ENCODE data around the gene REC8.

GRCh38 chr14:24182110-24182882 is 10.4 kb downstream of the REC8 start:
- TF ChIP-seq, protein P1, sequence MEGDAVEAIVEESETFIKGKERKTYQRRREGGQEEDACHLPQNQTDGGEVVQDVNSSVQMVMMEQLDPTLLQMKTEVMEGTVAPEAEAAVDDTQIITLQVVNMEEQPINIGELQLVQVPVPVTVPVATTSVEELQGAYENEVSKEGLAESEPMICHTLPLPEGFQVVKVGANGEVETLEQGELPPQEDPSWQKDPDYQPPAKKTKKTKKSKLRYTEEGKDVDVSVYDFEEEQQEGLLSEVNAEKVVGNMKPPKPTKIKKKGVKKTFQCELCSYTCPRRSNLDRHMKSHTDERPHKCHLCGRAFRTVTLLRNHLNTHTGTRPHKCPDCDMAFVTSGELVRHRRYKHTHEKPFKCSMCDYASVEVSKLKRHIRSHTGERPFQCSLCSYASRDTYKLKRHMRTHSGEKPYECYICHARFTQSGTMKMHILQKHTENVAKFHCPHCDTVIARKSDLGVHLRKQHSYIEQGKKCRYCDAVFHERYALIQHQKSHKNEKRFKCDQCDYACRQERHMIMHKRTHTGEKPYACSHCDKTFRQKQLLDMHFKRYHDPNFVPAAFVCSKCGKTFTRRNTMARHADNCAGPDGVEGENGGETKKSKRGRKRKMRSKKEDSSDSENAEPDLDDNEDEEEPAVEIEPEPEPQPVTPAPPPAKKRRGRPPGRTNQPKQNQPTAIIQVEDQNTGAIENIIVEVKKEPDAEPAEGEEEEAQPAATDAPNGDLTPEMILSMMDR (conservative IDR thresholded peaks at IDR 0.05 in 1 of 2, IDR thresholded peaks at IDR 0.05 in 1 of 2; ENCODE audit: extremely low read depth in 1 of 2, insufficient read depth in 1 of 2, low read depth in 1 of 2, low read length in 2 of 2), result no peak
- no peak for TF ChIP-seq EZH2 (IDR thresholded peaks at IDR 0.05; ENCODE audit: borderline replicate concordance, low read length)
